Upper lobe of left lung (tissue), 4 donors: ENCODE measurements around the gene IL10RB.

Experiments
- EP300 ChIP-seq, 4 donors: sonication (generic); formaldehyde crosslinking; IDR thresholded peaks; one replicate each; pipeline ENCODE4 v1.5.1; 2017; ENCODE audit warnings: antibody characterized with exemption in 4 of 4, control low read depth in 2 of 4
- POLR2A ChIP-seq, 4 donors: fragments of 450-650 bp; IDR thresholded peaks; one replicate each; pipeline ENCODE4 v1.5.1; 2016 to 2017; ENCODE audit warnings: antibody characterized with exemption in 4 of 4, mild to moderate bottlenecking in 2 of 4
- POLR2AphosphoS5 ChIP-seq, 2 donors: sonication (generic); formaldehyde crosslinking; IDR thresholded peaks; one replicate each; pipeline ENCODE4 v1.5.1; 2017; ENCODE audit warnings: antibody characterized with exemption in 2 of 2
- TF ChIP-seq, protein P1 (sequence below), 6 experiments: fragments of 450-650 bp in 4 of 6; fragments of 200-600 bp in 2 of 6; sonication (generic) in 2 of 6; IDR thresholded peaks; one replicate each; pipeline ENCODE4 v1.5.1; 2016 to 2019; ENCODE audit warnings: antibody characterized with exemption in 6 of 6

DNA sequence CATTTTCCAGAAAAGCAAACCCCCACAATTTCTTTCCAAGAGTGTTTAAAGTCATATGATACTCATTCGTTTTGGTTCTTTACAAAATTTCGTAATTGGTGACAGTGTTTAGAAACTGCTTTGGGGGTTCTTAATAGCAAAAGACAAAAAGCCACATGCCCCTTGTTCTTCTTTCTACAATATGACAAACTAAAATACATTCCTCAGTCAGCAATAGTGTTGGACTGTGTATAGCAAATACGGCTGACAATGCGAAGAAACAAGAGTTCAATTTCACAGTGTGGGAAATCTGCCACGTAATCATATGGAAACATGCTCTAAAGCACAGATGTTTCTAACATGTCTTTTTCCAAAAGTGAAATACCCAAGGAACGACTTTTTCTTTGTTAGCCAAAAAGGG, 51.0 kb downstream of the IL10RB start:
- TF ChIP-seq, protein P1, sequence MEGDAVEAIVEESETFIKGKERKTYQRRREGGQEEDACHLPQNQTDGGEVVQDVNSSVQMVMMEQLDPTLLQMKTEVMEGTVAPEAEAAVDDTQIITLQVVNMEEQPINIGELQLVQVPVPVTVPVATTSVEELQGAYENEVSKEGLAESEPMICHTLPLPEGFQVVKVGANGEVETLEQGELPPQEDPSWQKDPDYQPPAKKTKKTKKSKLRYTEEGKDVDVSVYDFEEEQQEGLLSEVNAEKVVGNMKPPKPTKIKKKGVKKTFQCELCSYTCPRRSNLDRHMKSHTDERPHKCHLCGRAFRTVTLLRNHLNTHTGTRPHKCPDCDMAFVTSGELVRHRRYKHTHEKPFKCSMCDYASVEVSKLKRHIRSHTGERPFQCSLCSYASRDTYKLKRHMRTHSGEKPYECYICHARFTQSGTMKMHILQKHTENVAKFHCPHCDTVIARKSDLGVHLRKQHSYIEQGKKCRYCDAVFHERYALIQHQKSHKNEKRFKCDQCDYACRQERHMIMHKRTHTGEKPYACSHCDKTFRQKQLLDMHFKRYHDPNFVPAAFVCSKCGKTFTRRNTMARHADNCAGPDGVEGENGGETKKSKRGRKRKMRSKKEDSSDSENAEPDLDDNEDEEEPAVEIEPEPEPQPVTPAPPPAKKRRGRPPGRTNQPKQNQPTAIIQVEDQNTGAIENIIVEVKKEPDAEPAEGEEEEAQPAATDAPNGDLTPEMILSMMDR (IDR thresholded peaks at IDR 0.05) = no peak
- no peak for TF ChIP-seq POLR2AphosphoS5 (IDR thresholded peaks at IDR 0.05)
- no peak for TF ChIP-seq EP300 (IDR thresholded peaks at IDR 0.05)
- no peak for TF ChIP-seq POLR2A (IDR thresholded peaks at IDR 0.05)
